B cell (primary cell): Measurements from ENCODE around the gene NCEH1. TPM values are rescaled to one million over a fixed set of nuclear protein-coding genes. Genes with fewer than 3 reads are reported as not detected.
"Not testable (repeated sequence)": the region's sequence is repeated elsewhere in the genome, so short reads cannot be mapped to it uniquely, and the experiment has no call there.

Experiments
- ATAC-seq: fragments of 200-7000 bp; cut with Tn5 transposase; one replicate; pipeline ENCODE4 v1.10.0; 2021; ENCODE audit warnings: low read depth, mild to moderate bottlenecking, moderate number of reproducible peaks, moderate library complexity
- CTCF ChIA-PET: fragments of 350-600 bp; sonication (Branson Sonifier 250); formaldehyde crosslinking; loops from one replicate; lab custom pipeline; 2021; ENCODE audit warnings: antibody characterized with exemption, inconsistent platforms; lab: Charles Lee
- POLR2A ChIA-PET: fragments of 350-600 bp; sonication (Branson Sonifier 250); formaldehyde crosslinking; loops from one replicate; lab custom pipeline; 2021; ENCODE audit warnings: antibody characterized with exemption; lab: Charles Lee
- DNase-seq: peaks from one replicate; pipeline ENCODE4 v3.0.0; 2013
- H2AFZ ChIP-seq: 2 replicates; pipeline ENCODE4 v1.6.1; 2012; ENCODE audit warnings: mild to moderate bottlenecking, low read depth, low read length; ENCODE audit not compliant: insufficient read depth, poor library complexity, severe bottlenecking
- H3K27ac ChIP-seq, 2 donors: 1 replicate in 1 of 2; 2 replicates in 1 of 2; pipeline ENCODE4 v1.5.1; 2012 to 2013; ENCODE audit warnings: low read length in 2 of 2, mild to moderate bottlenecking in 2 of 2, moderate library complexity in 1 of 2
- H3K27me3 ChIP-seq, 4 experiments: fragments of 200-600 bp in 1 of 4; sonication (generic) in 1 of 4; replicated peaks in 1 of 4; 1 replicate in 2 of 4; 2 replicates in 2 of 4; pipeline versions ENCODE4 v1.6.1 to v1.7.0; 2013 to 2016; ENCODE audit warnings: low read length in 3 of 4, mild to moderate bottlenecking in 2 of 4, mixed read lengths in 1 of 4, moderate library complexity in 1 of 4; ENCODE audit not compliant: insufficient read depth in 4 of 4, control insufficient read depth in 3 of 4; ENCODE audit errors: control extremely low read depth in 1 of 4
- H3K36me3 ChIP-seq, 2 experiments: replicated peaks in 1 of 2; 1 replicate in 1 of 2; 2 replicates in 1 of 2; pipeline versions ENCODE4 v1.6.1 to v1.7.1; 2013; ENCODE audit warnings: low read length in 1 of 2; ENCODE audit not compliant: insufficient read depth in 2 of 2, control insufficient read depth in 1 of 2; ENCODE audit errors: control extremely low read depth in 1 of 2, extremely low read depth in 1 of 2
- H3K4me1 ChIP-seq, 2 donors: fragments of 200-600 bp in 1 of 2; sonication (generic) in 1 of 2; 1 replicate in 1 of 2; 2 replicates in 1 of 2; pipeline versions ENCODE4 v1.5.1 to v1.6.1; 2013 to 2017; ENCODE audit warnings: low read length in 2 of 2; ENCODE audit not compliant: control insufficient read depth in 2 of 2, insufficient read depth in 2 of 2
- H3K4me2 ChIP-seq: replicated peaks from 2 replicates; pipeline ENCODE3; 2012; ENCODE audit warnings: mild to moderate bottlenecking, low read depth, low read length; ENCODE audit not compliant: poor library complexity, severe bottlenecking
- H3K4me3 ChIP-seq, 5 experiments: fragments of 200-600 bp in 1 of 5; sonication (generic) in 1 of 5; 1 replicate in 3 of 5; 2 replicates in 2 of 5; pipeline versions ENCODE4 v1.5.1 to v1.7.0; 2011 to 2016; ENCODE audit warnings: low read length in 4 of 5, mild to moderate bottlenecking in 4 of 5, low read depth in 2 of 5, control low read depth in 1 of 5, moderate library complexity in 1 of 5; ENCODE audit not compliant: insufficient read depth in 1 of 5; ENCODE audit errors: control extremely low read depth in 1 of 5, extremely low read depth in 1 of 5
- H3K79me2 ChIP-seq: fragments of 200-600 bp; sonication (generic); one replicate; pipeline ENCODE4 v1.6.0; 2016; ENCODE audit warnings: low read length; ENCODE audit not compliant: control insufficient read depth, insufficient read depth
- H3K9ac ChIP-seq: fragments of 200-600 bp; sonication (generic); 2 replicates; pipeline ENCODE4 v1.6.1; 2017; ENCODE audit warnings: mild to moderate bottlenecking, low read length, moderate library complexity
- H3K9me3 ChIP-seq, 3 donors: one replicate each; pipeline versions ENCODE4 v1.6.1 to v1.7.1; 2013; ENCODE audit warnings: low read length in 2 of 3; ENCODE audit not compliant: control insufficient read depth in 2 of 3, insufficient read depth in 1 of 3; ENCODE audit errors: control extremely low read depth in 1 of 3
- H4K20me1 ChIP-seq: 2 replicates; pipeline ENCODE4 v1.6.0; 2012; ENCODE audit warnings: mild to moderate bottlenecking, low read length; ENCODE audit not compliant: insufficient read depth, control insufficient read depth, poor library complexity, severe bottlenecking
- H3K27ac Mint-ChIP-seq: one replicate; pipeline ENCODE4 v1.8.0; 2021; ENCODE audit warnings: mixed read lengths
- H3K27me3 Mint-ChIP-seq: one replicate; pipeline ENCODE4 v1.8.0; 2021; ENCODE audit warnings: mixed read lengths
- H3K4me1 Mint-ChIP-seq: one replicate; pipeline ENCODE4 v1.8.0; 2021; ENCODE audit warnings: mixed read lengths
- H3K4me3 Mint-ChIP-seq: one replicate; pipeline ENCODE4 v1.8.0; 2021; ENCODE audit warnings: mixed read lengths
- H3K9me3 Mint-ChIP-seq: one replicate; pipeline ENCODE4 v1.8.0; 2022; ENCODE audit warnings: mixed read lengths; ENCODE audit not compliant: insufficient read depth
- CTCF ChIP-seq: fragments of 200-600 bp; IDR thresholded peaks from one replicate; pipeline ENCODE4 v1.8.0; 2022; ENCODE audit warnings: antibody characterized with exemption, mild to moderate bottlenecking
- EZH2 ChIP-seq: IDR thresholded peaks from 2 replicates; pipeline ENCODE4 v1.6.1; 2012; ENCODE audit warnings: borderline replicate concordance, low read depth, mild to moderate bottlenecking, moderate library complexity, low read length; ENCODE audit not compliant: insufficient read depth, poor library complexity, severe bottlenecking
- WGBS: methylation state at CpG from one replicate; pipeline ENCODE4 v1.1.5; 2013; ENCODE audit warnings: missing lambda C conversion rate; ENCODE audit not compliant: insufficient coverage; 5-methylcytosine and 5-hydroxymethylcytosine counted together
- intact Hi-C: fragments of 100-400 bp; cut with micrococcal nuclease; formaldehyde crosslinking; loops from one replicate; pipeline ENCODE4 v1.10.0; 2022
- polyA plus RNA-seq: library from polyadenylated mRNA; depleted of rRNA; stranded (reverse); fragments of >200 nt; gene quantifications from 2 replicates; pipeline ENCODE4 v1.2.3, GENCODE V29; 2012
- total RNA-seq, 2 donors: library from RNA; stranded (reverse); fragments of 120-200 nt in 1 of 2; gene quantifications; 1 replicate in 1 of 2; 2 replicates in 1 of 2; pipeline versions ENCODE4 v1.2.3 to v1.2.4, GENCODE V29; 2013 to 2022

Gene NCEH1
- total and polyA plus RNA-seq, 2 donors (not counting 1 experiment from before 2014, with no cell fraction given), result 3.4 to 8.6 TPM

- Histone ChIP-seq H4K20me1 (peaks cover 24% of the 10 kb centered on the region), H3K9ac (no peak overlapping the region), H3K4me3 (no peak overlapping the region), H3K4me1 (peaks cover under 1 to 2% of the 10 kb centered on the region in 2 donors), H3K4me2 (no peak overlapping the region), H2AFZ (no peak overlapping the region), H3K27me3 (no peaks in the 10 kb centered on the region), H3K27ac (no peak overlapping the region), H3K36me3 (no peaks in the 10 kb centered on the region), H3K9me3 (no peaks in the 10 kb centered on the region), H3K79me2 (peaks cover 17% of the 10 kb centered on the region)
- ATAC-seq (no peak), DNase-seq (no peak)
- ChIA-PET CTCF (interaction anchor here (1.3 to 1.4 kb wide), 4 partner anchors 10 to 371 kb away, joined by 3 to 4 read pairs (median 3); no protein-coding TSS in a partner anchor), POLR2A (no interaction called here)
- intact Hi-C loops, result no loop called here
- no peak overlapping the region for H3K4me3 Mint-ChIP-seq
- no CpG with 5 or more reads among the region's 1 CpG for WGBS
- no peaks in the 10 kb centered on the region for H3K9me3 Mint-ChIP-seq
- H3K27me3 Mint-ChIP-seq, result no peaks in the 10 kb centered on the region
- peaks cover 30% of the 10 kb centered on the region for H3K4me1 Mint-ChIP-seq
- no peak for TF ChIP-seq EZH2
- no peak for TF ChIP-seq CTCF
- H3K27ac Mint-ChIP-seq, result no peak overlapping the region
Observed at GRCh38 chr3:172704001-172704400, 6.9 kb downstream of the NCEH1 start.

- H3K4me3 ChIP-seq, H3K4me3 Mint-ChIP-seq, H3K27me3 ChIP-seq, POLR2A ChIA-PET, H3K9ac ChIP-seq, H3K27me3 Mint-ChIP-seq, DNase-seq, H3K9me3 Mint-ChIP-seq, ATAC-seq, CTCF ChIA-PET, intact Hi-C loops, H3K27ac ChIP-seq, H3K4me1 ChIP-seq, H3K9me3 ChIP-seq, H2AFZ ChIP-seq, H3K4me2 ChIP-seq, H3K27ac Mint-ChIP-seq, H3K36me3 ChIP-seq: not testable (repeated sequence)
- peaks cover 17% of the 10 kb centered on the region for H3K79me2 ChIP-seq
- WGBS, result 100% methylated on average over 2 of the region's 3 CpGs
- peaks cover 27% of the 10 kb centered on the region for H3K4me1 Mint-ChIP-seq
- peaks cover 24% of the 10 kb centered on the region for H4K20me1 ChIP-seq
Observed at GRCh38 chr3:172702731-172703130, 8.1 kb downstream of the NCEH1 start.
